K562 (cell line): Measurements from ENCODE around the gene OR2D2.

ENCODE experiments used
- BCL6 ChIP-seq: fragments of 250-450 bp; sonication (Bioruptor Pico); IDR thresholded peaks from 2 replicates; pipeline ENCODE4 v1.4.0; 2020
- EZH2 ChIP-seq: IDR thresholded peaks from 2 replicates; pipeline ENCODE4 v1.6.1; 2012; ENCODE audit warnings: low read depth, mild to moderate bottlenecking, inconsistent platforms, low read length, borderline replicate concordance
- TF ChIP-seq, protein P1 (sequence below), 3 experiments: fragments of 200-800 bp in 1 of 3; fragments of 250-450 bp in 1 of 3; fragments of 450-650 bp in 1 of 3; sonication (Bioruptor Pico) in 1 of 3; sonication (Bioruptor generic) in 1 of 3; formaldehyde crosslinking in 1 of 3; IDR thresholded peaks; 2 replicates each; pipeline versions ENCODE4 v1.6.1 to v1.8.0; 2016 to 2022; ENCODE audit warnings: mild to moderate bottlenecking in 2 of 3, missing genetic modification characterization in 2 of 3, missing compliant biosample characterization in 1 of 3, moderate library complexity in 1 of 3
- TF ChIP-seq, protein P2 (sequence below): fragments of 450-650 bp; IDR thresholded peaks from 2 replicates; pipeline ENCODE4 v1.6.1; 2016; ENCODE audit warnings: mild to moderate bottlenecking, moderate library complexity
- TF ChIP-seq, protein P3 (sequence below), 3 experiments: IDR thresholded peaks in 2 of 3; conservative IDR thresholded peaks in 1 of 3; 2 replicates each; pipeline ENCODE4 v1.5.1; 2011 to 2012; ENCODE audit warnings: low read length in 3 of 3, mild to moderate bottlenecking in 3 of 3, control low read depth in 2 of 3, improper control_type of control experiment in 1 of 3, inconsistent platforms in 1 of 3, low read depth in 1 of 3, mixed read lengths in 1 of 3, moderate library complexity in 1 of 3; ENCODE audit not compliant: insufficient read depth in 2 of 3
- TF ChIP-seq, protein P4 (sequence below): fragments of 200-800 bp; sonication (Bioruptor generic); IDR thresholded peaks from 2 replicates; pipeline ENCODE4 v1.6.1; 2016; ENCODE audit warnings: missing genetic modification characterization, missing compliant biosample characterization

DNA sequence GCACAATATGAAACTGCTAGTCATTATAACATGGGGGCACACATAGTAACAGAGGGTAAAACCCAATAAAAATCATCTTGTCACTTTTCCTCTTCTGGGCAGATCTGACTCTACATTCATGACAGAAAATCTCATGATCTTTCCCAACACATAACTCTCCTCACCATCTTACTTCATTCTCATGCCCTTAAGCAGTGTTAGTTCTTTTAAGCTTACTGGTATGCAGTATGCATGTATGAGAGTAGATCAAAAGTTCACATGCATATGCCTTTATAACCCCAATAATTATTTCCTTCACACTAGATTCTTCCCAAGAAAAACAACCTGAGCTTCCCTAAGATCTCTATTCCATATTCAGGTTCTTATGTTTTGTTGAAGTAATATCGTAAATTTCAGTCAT, 21.0 kb downstream of the OR2D2 start:
- TF ChIP-seq, protein P1, sequence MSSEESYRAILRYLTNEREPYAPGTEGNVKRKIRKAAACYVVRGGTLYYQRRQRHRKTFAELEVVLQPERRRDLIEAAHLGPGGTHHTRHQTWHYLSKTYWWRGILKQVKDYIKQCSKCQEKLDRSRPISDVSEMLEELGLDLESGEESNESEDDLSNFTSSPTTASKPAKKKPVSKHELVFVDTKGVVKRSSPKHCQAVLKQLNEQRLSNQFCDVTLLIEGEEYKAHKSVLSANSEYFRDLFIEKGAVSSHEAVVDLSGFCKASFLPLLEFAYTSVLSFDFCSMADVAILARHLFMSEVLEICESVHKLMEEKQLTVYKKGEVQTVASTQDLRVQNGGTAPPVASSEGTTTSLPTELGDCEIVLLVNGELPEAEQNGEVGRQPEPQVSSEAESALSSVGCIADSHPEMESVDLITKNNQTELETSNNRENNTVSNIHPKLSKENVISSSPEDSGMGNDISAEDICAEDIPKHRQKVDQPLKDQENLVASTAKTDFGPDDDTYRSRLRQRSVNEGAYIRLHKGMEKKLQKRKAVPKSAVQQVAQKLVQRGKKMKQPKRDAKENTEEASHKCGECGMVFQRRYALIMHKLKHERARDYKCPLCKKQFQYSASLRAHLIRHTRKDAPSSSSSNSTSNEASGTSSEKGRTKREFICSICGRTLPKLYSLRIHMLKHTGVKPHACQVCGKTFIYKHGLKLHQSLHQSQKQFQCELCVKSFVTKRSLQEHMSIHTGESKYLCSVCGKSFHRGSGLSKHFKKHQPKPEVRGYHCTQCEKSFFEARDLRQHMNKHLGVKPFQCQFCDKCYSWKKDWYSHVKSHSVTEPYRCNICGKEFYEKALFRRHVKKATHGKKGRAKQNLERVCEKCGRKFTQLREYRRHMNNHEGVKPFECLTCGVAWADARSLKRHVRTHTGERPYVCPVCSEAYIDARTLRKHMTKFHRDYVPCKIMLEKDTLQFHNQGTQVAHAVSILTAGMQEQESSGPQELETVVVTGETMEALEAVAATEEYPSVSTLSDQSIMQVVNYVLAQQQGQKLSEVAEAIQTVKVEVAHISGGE (CRISPR knock-in tag; IDR thresholded peaks at IDR 0.05), result no peak
- TF ChIP-seq BCL6 (CRISPR knock-in tag) (no peak), EZH2 (no peak)
- TF ChIP-seq, protein P2, sequence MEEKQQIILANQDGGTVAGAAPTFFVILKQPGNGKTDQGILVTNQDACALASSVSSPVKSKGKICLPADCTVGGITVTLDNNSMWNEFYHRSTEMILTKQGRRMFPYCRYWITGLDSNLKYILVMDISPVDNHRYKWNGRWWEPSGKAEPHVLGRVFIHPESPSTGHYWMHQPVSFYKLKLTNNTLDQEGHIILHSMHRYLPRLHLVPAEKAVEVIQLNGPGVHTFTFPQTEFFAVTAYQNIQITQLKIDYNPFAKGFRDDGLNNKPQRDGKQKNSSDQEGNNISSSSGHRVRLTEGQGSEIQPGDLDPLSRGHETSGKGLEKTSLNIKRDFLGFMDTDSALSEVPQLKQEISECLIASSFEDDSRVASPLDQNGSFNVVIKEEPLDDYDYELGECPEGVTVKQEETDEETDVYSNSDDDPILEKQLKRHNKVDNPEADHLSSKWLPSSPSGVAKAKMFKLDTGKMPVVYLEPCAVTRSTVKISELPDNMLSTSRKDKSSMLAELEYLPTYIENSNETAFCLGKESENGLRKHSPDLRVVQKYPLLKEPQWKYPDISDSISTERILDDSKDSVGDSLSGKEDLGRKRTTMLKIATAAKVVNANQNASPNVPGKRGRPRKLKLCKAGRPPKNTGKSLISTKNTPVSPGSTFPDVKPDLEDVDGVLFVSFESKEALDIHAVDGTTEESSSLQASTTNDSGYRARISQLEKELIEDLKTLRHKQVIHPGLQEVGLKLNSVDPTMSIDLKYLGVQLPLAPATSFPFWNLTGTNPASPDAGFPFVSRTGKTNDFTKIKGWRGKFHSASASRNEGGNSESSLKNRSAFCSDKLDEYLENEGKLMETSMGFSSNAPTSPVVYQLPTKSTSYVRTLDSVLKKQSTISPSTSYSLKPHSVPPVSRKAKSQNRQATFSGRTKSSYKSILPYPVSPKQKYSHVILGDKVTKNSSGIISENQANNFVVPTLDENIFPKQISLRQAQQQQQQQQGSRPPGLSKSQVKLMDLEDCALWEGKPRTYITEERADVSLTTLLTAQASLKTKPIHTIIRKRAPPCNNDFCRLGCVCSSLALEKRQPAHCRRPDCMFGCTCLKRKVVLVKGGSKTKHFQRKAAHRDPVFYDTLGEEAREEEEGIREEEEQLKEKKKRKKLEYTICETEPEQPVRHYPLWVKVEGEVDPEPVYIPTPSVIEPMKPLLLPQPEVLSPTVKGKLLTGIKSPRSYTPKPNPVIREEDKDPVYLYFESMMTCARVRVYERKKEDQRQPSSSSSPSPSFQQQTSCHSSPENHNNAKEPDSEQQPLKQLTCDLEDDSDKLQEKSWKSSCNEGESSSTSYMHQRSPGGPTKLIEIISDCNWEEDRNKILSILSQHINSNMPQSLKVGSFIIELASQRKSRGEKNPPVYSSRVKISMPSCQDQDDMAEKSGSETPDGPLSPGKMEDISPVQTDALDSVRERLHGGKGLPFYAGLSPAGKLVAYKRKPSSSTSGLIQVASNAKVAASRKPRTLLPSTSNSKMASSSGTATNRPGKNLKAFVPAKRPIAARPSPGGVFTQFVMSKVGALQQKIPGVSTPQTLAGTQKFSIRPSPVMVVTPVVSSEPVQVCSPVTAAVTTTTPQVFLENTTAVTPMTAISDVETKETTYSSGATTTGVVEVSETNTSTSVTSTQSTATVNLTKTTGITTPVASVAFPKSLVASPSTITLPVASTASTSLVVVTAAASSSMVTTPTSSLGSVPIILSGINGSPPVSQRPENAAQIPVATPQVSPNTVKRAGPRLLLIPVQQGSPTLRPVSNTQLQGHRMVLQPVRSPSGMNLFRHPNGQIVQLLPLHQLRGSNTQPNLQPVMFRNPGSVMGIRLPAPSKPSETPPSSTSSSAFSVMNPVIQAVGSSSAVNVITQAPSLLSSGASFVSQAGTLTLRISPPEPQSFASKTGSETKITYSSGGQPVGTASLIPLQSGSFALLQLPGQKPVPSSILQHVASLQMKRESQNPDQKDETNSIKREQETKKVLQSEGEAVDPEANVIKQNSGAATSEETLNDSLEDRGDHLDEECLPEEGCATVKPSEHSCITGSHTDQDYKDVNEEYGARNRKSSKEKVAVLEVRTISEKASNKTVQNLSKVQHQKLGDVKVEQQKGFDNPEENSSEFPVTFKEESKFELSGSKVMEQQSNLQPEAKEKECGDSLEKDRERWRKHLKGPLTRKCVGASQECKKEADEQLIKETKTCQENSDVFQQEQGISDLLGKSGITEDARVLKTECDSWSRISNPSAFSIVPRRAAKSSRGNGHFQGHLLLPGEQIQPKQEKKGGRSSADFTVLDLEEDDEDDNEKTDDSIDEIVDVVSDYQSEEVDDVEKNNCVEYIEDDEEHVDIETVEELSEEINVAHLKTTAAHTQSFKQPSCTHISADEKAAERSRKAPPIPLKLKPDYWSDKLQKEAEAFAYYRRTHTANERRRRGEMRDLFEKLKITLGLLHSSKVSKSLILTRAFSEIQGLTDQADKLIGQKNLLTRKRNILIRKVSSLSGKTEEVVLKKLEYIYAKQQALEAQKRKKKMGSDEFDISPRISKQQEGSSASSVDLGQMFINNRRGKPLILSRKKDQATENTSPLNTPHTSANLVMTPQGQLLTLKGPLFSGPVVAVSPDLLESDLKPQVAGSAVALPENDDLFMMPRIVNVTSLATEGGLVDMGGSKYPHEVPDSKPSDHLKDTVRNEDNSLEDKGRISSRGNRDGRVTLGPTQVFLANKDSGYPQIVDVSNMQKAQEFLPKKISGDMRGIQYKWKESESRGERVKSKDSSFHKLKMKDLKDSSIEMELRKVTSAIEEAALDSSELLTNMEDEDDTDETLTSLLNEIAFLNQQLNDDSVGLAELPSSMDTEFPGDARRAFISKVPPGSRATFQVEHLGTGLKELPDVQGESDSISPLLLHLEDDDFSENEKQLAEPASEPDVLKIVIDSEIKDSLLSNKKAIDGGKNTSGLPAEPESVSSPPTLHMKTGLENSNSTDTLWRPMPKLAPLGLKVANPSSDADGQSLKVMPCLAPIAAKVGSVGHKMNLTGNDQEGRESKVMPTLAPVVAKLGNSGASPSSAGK, result no peak
- TF ChIP-seq, protein P3, sequence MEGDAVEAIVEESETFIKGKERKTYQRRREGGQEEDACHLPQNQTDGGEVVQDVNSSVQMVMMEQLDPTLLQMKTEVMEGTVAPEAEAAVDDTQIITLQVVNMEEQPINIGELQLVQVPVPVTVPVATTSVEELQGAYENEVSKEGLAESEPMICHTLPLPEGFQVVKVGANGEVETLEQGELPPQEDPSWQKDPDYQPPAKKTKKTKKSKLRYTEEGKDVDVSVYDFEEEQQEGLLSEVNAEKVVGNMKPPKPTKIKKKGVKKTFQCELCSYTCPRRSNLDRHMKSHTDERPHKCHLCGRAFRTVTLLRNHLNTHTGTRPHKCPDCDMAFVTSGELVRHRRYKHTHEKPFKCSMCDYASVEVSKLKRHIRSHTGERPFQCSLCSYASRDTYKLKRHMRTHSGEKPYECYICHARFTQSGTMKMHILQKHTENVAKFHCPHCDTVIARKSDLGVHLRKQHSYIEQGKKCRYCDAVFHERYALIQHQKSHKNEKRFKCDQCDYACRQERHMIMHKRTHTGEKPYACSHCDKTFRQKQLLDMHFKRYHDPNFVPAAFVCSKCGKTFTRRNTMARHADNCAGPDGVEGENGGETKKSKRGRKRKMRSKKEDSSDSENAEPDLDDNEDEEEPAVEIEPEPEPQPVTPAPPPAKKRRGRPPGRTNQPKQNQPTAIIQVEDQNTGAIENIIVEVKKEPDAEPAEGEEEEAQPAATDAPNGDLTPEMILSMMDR (IDR thresholded peaks at IDR 0.05 in 2 of 3, conservative IDR thresholded peaks at IDR 0.05 in 1 of 3; ENCODE audit: insufficient read depth in 2 of 3, low read depth in 1 of 3, low read length in 3 of 3), result no peak
- TF ChIP-seq, protein P4, sequence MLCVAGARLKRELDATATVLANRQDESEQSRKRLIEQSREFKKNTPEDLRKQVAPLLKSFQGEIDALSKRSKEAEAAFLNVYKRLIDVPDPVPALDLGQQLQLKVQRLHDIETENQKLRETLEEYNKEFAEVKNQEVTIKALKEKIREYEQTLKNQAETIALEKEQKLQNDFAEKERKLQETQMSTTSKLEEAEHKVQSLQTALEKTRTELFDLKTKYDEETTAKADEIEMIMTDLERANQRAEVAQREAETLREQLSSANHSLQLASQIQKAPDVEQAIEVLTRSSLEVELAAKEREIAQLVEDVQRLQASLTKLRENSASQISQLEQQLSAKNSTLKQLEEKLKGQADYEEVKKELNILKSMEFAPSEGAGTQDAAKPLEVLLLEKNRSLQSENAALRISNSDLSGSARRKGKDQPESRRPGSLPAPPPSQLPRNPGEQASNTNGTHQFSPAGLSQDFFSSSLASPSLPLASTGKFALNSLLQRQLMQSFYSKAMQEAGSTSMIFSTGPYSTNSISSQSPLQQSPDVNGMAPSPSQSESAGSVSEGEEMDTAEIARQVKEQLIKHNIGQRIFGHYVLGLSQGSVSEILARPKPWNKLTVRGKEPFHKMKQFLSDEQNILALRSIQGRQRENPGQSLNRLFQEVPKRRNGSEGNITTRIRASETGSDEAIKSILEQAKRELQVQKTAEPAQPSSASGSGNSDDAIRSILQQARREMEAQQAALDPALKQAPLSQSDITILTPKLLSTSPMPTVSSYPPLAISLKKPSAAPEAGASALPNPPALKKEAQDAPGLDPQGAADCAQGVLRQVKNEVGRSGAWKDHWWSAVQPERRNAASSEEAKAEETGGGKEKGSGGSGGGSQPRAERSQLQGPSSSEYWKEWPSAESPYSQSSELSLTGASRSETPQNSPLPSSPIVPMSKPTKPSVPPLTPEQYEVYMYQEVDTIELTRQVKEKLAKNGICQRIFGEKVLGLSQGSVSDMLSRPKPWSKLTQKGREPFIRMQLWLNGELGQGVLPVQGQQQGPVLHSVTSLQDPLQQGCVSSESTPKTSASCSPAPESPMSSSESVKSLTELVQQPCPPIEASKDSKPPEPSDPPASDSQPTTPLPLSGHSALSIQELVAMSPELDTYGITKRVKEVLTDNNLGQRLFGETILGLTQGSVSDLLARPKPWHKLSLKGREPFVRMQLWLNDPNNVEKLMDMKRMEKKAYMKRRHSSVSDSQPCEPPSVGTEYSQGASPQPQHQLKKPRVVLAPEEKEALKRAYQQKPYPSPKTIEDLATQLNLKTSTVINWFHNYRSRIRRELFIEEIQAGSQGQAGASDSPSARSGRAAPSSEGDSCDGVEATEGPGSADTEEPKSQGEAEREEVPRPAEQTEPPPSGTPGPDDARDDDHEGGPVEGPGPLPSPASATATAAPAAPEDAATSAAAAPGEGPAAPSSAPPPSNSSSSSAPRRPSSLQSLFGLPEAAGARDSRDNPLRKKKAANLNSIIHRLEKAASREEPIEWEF, result no peak
